ENCODE measurements around the gene CHML.

The CHML gene

GRCh38 chr1:241603731-241604245 lies 36.4 kb downstream of the CHML start:
- ChIA-PET POLR2A (no interaction called here), CTCF (interaction anchor here (0.6 kb wide), 1 partner anchor 8 kb away, joined by 3 read pairs; no protein-coding TSS in a partner anchor)
- Histone ChIP-seq H3K27ac (ENCODE audit: extremely low read depth, low read depth, low read length) (no peak overlapping the region), H3K4me1 (ENCODE audit: control insufficient read depth, insufficient read depth, low read length) (no peaks in the 10 kb centered on the region), H3K36me3 (ENCODE audit: control insufficient read depth in 2 of 2, insufficient read depth in 1 of 2, low read length in 2 of 2) (no peaks in the 10 kb centered on the region), H3K9me3 (ENCODE audit: control insufficient read depth, insufficient read depth, low read depth, low read length) (no peaks in the 10 kb centered on the region), H3K4me3 (ENCODE audit: low read depth, low read length) (no peak overlapping the region)
- TF ChIP-seq ZNF175 (tag by site-specific recombination; IDR thresholded peaks at IDR 0.05) (no peak), ZNF548 (tag by site-specific recombination; IDR thresholded peaks at IDR 0.05) (no peak), ZNF221 (tag by site-specific recombination; IDR thresholded peaks at IDR 0.05; ENCODE audit: borderline replicate concordance) (no peak), ZFP41 (tag by site-specific recombination; IDR thresholded peaks at IDR 0.05; ENCODE audit: borderline replicate concordance) (no peak), ZBTB1 (tag by site-specific recombination; IDR thresholded peaks at IDR 0.05) (no peak), RBAK (tag by site-specific recombination; IDR thresholded peaks at IDR 0.05) (no peak), ZNF394 (tag by site-specific recombination; IDR thresholded peaks at IDR 0.05; ENCODE audit: borderline replicate concordance) (no peak), ZSCAN30 (tag by site-specific recombination; IDR thresholded peaks at IDR 0.05) (no peak)

GRCh38 chr1:241600496-241600901 lies 39.7 kb downstream of the CHML start:
- Histone ChIP-seq H3K27ac (ENCODE audit: extremely low read depth, low read depth, low read length) (no peak overlapping the region), H3K36me3 (ENCODE audit: control insufficient read depth in 2 of 2, insufficient read depth in 1 of 2, low read length in 2 of 2) (no peaks in the 10 kb centered on the region), H3K4me3 (ENCODE audit: low read depth, low read length) (no peak overlapping the region), H3K4me1 (ENCODE audit: control insufficient read depth, insufficient read depth, low read length) (no peaks in the 10 kb centered on the region), H3K9me3 (ENCODE audit: control insufficient read depth, insufficient read depth, low read depth, low read length) (no peaks in the 10 kb centered on the region)
- TF ChIP-seq ZFP41 (tag by site-specific recombination; IDR thresholded peaks at IDR 0.05; ENCODE audit: borderline replicate concordance), result no peak
- TF ChIP-seq GLIS1 (tag by site-specific recombination; IDR thresholded peaks at IDR 0.05), result no peak
- no peak for TF ChIP-seq ZNF514 (tag by site-specific recombination; IDR thresholded peaks at IDR 0.05)
- no peak for TF ChIP-seq KLF7 (tag by site-specific recombination; IDR thresholded peaks at IDR 0.05; ENCODE audit: borderline replicate concordance)
- no peak for TF ChIP-seq ZNF133 (tag by site-specific recombination; IDR thresholded peaks at IDR 0.05)
- no peak for TF ChIP-seq GLI4 (tag by site-specific recombination; IDR thresholded peaks at IDR 0.05)
- TF ChIP-seq ZNF580 (tag by site-specific recombination; IDR thresholded peaks at IDR 0.05), result no peak
- no peak for TF ChIP-seq ZNF184 (tag by site-specific recombination; IDR thresholded peaks at IDR 0.05)
- TF ChIP-seq MZF1 (tag by site-specific recombination; IDR thresholded peaks at IDR 0.05; ENCODE audit: borderline replicate concordance), result no peak
- CTCF ChIA-PET, result no interaction called here
- POLR2A ChIA-PET, result no interaction called here

GRCh38 chr1:241598249-241598648 lies 41.9 kb downstream of the CHML start:
- CTCF ChIA-PET, result no interaction called here

More at GRCh38 chr1:241598249-241598648, 41.9 kb downstream of the CHML start:
- Histone ChIP-seq H3K9me3 (ENCODE audit: control insufficient read depth, insufficient read depth, low read depth, low read length) (no peaks in the 10 kb centered on the region), H3K36me3 (ENCODE audit: control insufficient read depth in 2 of 2, insufficient read depth in 1 of 2, low read length in 2 of 2) (no peaks in the 10 kb centered on the region), H3K4me1 (ENCODE audit: control insufficient read depth, insufficient read depth, low read length) (no peaks in the 10 kb centered on the region), H3K4me3 (ENCODE audit: low read depth, low read length) (no peak overlapping the region), H3K27ac (ENCODE audit: extremely low read depth, low read depth, low read length) (no peak overlapping the region)
- TF ChIP-seq ZNF596 (tag by site-specific recombination; IDR thresholded peaks at IDR 0.05) (no peak), TSHZ1 (tag by site-specific recombination; IDR thresholded peaks at IDR 0.05; ENCODE audit: borderline replicate concordance) (no peak), ZSCAN23 (tag by site-specific recombination; IDR thresholded peaks at IDR 0.05) (no peak), ZFP3 (tag by site-specific recombination; IDR thresholded peaks at IDR 0.05; ENCODE audit: low read depth) (no peak), OSR2 (tag by site-specific recombination; IDR thresholded peaks at IDR 0.05) (no peak), ZNF580 (tag by site-specific recombination; IDR thresholded peaks at IDR 0.05) (no peak), ZNF350 (tag by site-specific recombination; IDR thresholded peaks at IDR 0.05) (no peak), ZNF423 (tag by site-specific recombination; IDR thresholded peaks at IDR 0.05) (no peak), ZNF777 (tag by site-specific recombination; IDR thresholded peaks at IDR 0.05; ENCODE audit: borderline replicate concordance) (no peak), KLF7 (tag by site-specific recombination; IDR thresholded peaks at IDR 0.05; ENCODE audit: borderline replicate concordance) (no peak), SP2 (tag by site-specific recombination; IDR thresholded peaks at IDR 0.05) (no peak), ZNF16 (tag by site-specific recombination; IDR thresholded peaks at IDR 0.05; ENCODE audit: low read depth) (no peak), ZNF555 (tag by site-specific recombination; conservative IDR thresholded peaks at IDR 0.05) (no peak), PATZ1 (tag by site-specific recombination; IDR thresholded peaks at IDR 0.05) (no peak)
- POLR2A ChIA-PET, result no interaction called here

All from HEK293 (cell line).